GM12892 (cell line): ENCODE data around the gene IMPG2.

Experiments
- DNase-seq: peaks from one replicate; pipeline ENCODE4 v3.0.0; 2011; ENCODE audit not compliant: insufficient read length
- FAIRE-seq: peaks from 2 replicates; lab custom pipeline; 2011; peaks lifted over from hg19 to GRCh38; lab: Jason Lieb, UNC
- POLR2A ChIP-seq: IDR thresholded peaks from 2 replicates; pipeline ENCODE4 v1.6.1; 2011; ENCODE audit warnings: low read depth, low read length, control low read depth
- POLR2AphosphoS5 ChIP-seq: IDR thresholded peaks from 2 replicates; pipeline ENCODE4 v1.6.1; 2011; ENCODE audit warnings: low read depth, low read length, control low read depth
- TAF1 ChIP-seq: IDR thresholded peaks from 2 replicates; pipeline ENCODE4 v1.6.1; 2011; ENCODE audit warnings: low read depth, mild to moderate bottlenecking, control low read depth, low read length, borderline replicate concordance

Gene IMPG2

GRCh38 chr3:101200461-101200860 is 119.9 kb downstream of the IMPG2 start:
- no peak for DNase-seq
- no peak for FAIRE-seq
- TF ChIP-seq TAF1 (no peak), POLR2AphosphoS5 (no peak), POLR2A (no peak)

- no peak for DNase-seq
- TF ChIP-seq POLR2AphosphoS5 = no peak
- TF ChIP-seq POLR2A = no peak
- TF ChIP-seq TAF1 = no peak
- no peak for FAIRE-seq
Observed at GRCh38 chr3:101195951-101196713, 124.2 kb downstream of the IMPG2 start.

DNA sequence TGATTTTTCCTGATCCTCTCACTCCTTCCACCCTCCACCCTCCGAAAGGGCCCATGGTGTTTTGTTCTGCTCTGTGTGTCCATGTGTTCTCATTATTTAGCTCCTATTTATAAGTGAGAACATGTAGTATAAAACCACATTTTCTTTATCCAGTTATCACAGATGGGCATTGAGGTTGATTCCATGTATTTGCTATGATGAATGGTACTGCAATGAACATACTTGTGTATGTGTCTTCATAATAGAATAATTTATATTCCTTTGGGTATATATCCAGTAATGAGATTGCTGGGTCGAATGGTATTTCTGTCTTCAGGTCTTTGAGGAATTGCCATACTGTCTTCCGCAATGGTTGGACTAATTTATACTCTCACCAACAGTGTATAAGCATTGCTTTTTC is 126.0 kb downstream of the IMPG2 start:
- no peak for TF ChIP-seq POLR2AphosphoS5
- no peak for TF ChIP-seq TAF1
- TF ChIP-seq POLR2A = no peak
- DNase-seq (no peak), FAIRE-seq (no peak)

- no peak for FAIRE-seq
- TF ChIP-seq POLR2AphosphoS5 = no peak
- TF ChIP-seq TAF1 = no peak
- TF ChIP-seq POLR2A = no peak
- DNase-seq = no peak
Observed at GRCh38 chr3:101193957-101194356, 126.4 kb downstream of the IMPG2 start.

GRCh38 chr3:101189796-101190195 is 130.6 kb downstream of the IMPG2 start:
- DNase-seq (no peak), FAIRE-seq (no peak)
- TF ChIP-seq POLR2AphosphoS5 (no peak), TAF1 (no peak), POLR2A (no peak)

GRCh38 chr3:101189176-101189575 is 131.2 kb downstream of the IMPG2 start:
- FAIRE-seq (no peak), DNase-seq (no peak)
- TF ChIP-seq POLR2AphosphoS5 = no peak
- TF ChIP-seq TAF1 = no peak
- TF ChIP-seq POLR2A = no peak

- no peak for FAIRE-seq
- no peak for DNase-seq
- TF ChIP-seq TAF1 (no peak), POLR2A (no peak), POLR2AphosphoS5 (no peak)
Observed at GRCh38 chr3:101185341-101185740, 135.0 kb downstream of the IMPG2 start.

GRCh38 chr3:101184111-101184510 is 136.3 kb downstream of the IMPG2 start:
- TF ChIP-seq TAF1 (no peak), POLR2AphosphoS5 (no peak), POLR2A (no peak)
- DNase-seq = no peak
- FAIRE-seq = no peak

GRCh38 chr3:101183151-101183550 is 137.2 kb downstream of the IMPG2 start:
- TF ChIP-seq POLR2A = no peak
- no peak for TF ChIP-seq TAF1
- no peak for TF ChIP-seq POLR2AphosphoS5
- DNase-seq (no peak), FAIRE-seq (no peak)

GRCh38 chr3:101182734-101183133 is 137.6 kb downstream of the IMPG2 start:
- TF ChIP-seq POLR2AphosphoS5 = no peak
- no peak for TF ChIP-seq TAF1
- no peak for TF ChIP-seq POLR2A
- FAIRE-seq (no peak), DNase-seq (no peak)

GRCh38 chr3:101181801-101182200 is 138.6 kb downstream of the IMPG2 start:
- TF ChIP-seq TAF1 (no peak), POLR2A (no peak), POLR2AphosphoS5 (no peak)
- DNase-seq (no peak), FAIRE-seq (no peak)

GRCh38 chr3:101179637-101180036 is 140.7 kb downstream of the IMPG2 start:
- no peak for TF ChIP-seq POLR2AphosphoS5
- no peak for TF ChIP-seq POLR2A
- no peak for TF ChIP-seq TAF1
- DNase-seq (no peak), FAIRE-seq (no peak)

DNA sequence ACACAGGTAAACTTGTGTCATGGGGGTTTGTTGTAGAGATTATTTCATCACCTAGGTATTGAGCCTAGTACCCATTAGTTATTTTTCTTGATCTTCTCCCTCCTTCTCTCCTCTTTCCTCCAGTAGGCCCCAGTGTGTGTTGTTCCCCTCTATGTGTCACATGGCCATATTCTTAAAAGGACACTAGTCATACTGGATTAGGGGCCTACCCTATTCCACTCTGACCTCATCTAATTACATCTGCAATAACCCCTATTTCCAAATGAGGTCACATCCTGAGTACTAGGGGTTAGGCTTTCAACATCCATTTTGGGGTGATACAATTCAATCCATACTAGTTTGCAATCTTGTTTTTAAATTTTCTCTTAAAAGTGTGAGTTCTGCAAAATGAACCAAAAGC is 142.8 kb downstream of the IMPG2 start:
- FAIRE-seq (no peak), DNase-seq (no peak)
- TF ChIP-seq POLR2AphosphoS5 (no peak), POLR2A (no peak), TAF1 (no peak)
